Endothelial cell of umbilical vein (primary cell): Measurements from ENCODE around the gene NCKAP5. TPM values are rescaled to one million over a fixed set of nuclear protein-coding genes. Genes with fewer than 3 reads are reported as not detected.

Experiments
- BruUV-seq: library from RNA; stranded (reverse); fragments of 400-500 nt; replicated peaks from 2 replicates; lab custom pipeline; 2021; lab: Mats Ljungman, UMichigan
- CTCF ChIA-PET: fragments of 300-600, 350-600 bp; sonication (Branson Sonifier 250); formaldehyde crosslinking; loops from one replicate; lab custom pipeline; 2021; ENCODE audit warnings: antibody characterized with exemption, inconsistent platforms; lab: Charles Lee
- POLR2A ChIA-PET: fragments of 300-600, 350-600 bp; sonication (Branson Sonifier 250); formaldehyde crosslinking; loops from one replicate; lab custom pipeline; 2021; ENCODE audit warnings: antibody characterized with exemption, inconsistent platforms; lab: Charles Lee
- DNase-seq: peaks from one replicate; pipeline ENCODE4 v3.0.0-alpha.2; 2011; ENCODE audit warnings: low read depth, low spot score
- FAIRE-seq: peaks from 2 replicates; lab custom pipeline; 2011; peaks lifted over from hg19 to GRCh38; lab: Jason Lieb, UNC
- H2AFZ ChIP-seq: 2 replicates; pipeline ENCODE4 v1.6.0; 2012; ENCODE audit warnings: low read depth, low read length, control low read depth, inconsistent platforms
- H3K27ac ChIP-seq: 2 replicates; pipeline ENCODE4 v1.5.1; 2011; ENCODE audit warnings: low read depth, mild to moderate bottlenecking, control low read depth, low read length, moderate library complexity; ENCODE audit not compliant: insufficient read depth
- H3K27me3 ChIP-seq, 2 experiments: 2 replicates each; pipeline versions ENCODE4 v1.6.0 to v1.6.1; 2011; ENCODE audit warnings: low read length in 2 of 2, mixed read lengths in 1 of 2; ENCODE audit not compliant: control insufficient read depth in 2 of 2, insufficient read depth in 2 of 2
- H3K36me3 ChIP-seq, 2 experiments: 2 replicates in 1 of 2; 3 replicates in 1 of 2; pipeline ENCODE4 v1.5.1; 2011; ENCODE audit warnings: low read length in 2 of 2, mild to moderate bottlenecking in 1 of 2, moderate library complexity in 1 of 2; ENCODE audit not compliant: control insufficient read depth in 2 of 2, insufficient read depth in 2 of 2; ENCODE audit errors: extremely low read depth in 1 of 2
- H3K4me1 ChIP-seq: 3 replicates; pipeline ENCODE4 v1.5.1; 2011; ENCODE audit warnings: mild to moderate bottlenecking, low read length; ENCODE audit not compliant: control insufficient read depth, insufficient read depth; ENCODE audit errors: extremely low read depth
- H3K4me2 ChIP-seq: 2 replicates; pipeline ENCODE4 v1.6.1; 2011; ENCODE audit warnings: low read length, control low read depth, mixed read lengths; ENCODE audit not compliant: insufficient read depth
- H3K4me3 ChIP-seq, 3 experiments: fragments of 200-600 bp in 1 of 3; sonication (generic), shearing (Covaris generic) in 1 of 3; replicated peaks in 1 of 3; 2 replicates each; pipeline ENCODE4 v1.5.1; 2011 to 2016; ENCODE audit warnings: control low read depth in 3 of 3, low read length in 3 of 3, mild to moderate bottlenecking in 2 of 3, inconsistent platforms in 1 of 3, low read depth in 1 of 3, moderate library complexity in 1 of 3; ENCODE audit not compliant: insufficient read depth in 1 of 3
- H3K79me2 ChIP-seq: 2 replicates; pipeline ENCODE4 v1.6.0; 2012; ENCODE audit warnings: low read length, inconsistent platforms; ENCODE audit not compliant: control insufficient read depth, insufficient read depth
- H3K9ac ChIP-seq: replicated peaks from 2 replicates; pipeline ENCODE3; 2011; ENCODE audit warnings: low read length, control low read depth; ENCODE audit not compliant: insufficient read depth; ENCODE audit errors: extremely low read depth
- H3K9me1 ChIP-seq: replicated peaks from 3 replicates; pipeline ENCODE4 v1.6.0; 2011; ENCODE audit warnings: mild to moderate bottlenecking, low read length; ENCODE audit not compliant: control insufficient read depth, insufficient read depth; ENCODE audit errors: extremely low read depth
- H3K9me3 ChIP-seq: replicated peaks from 2 replicates; pipeline ENCODE4 v1.5.1; 2012; ENCODE audit warnings: low read length, inconsistent platforms; ENCODE audit not compliant: control insufficient read depth, insufficient read depth
- H4K20me1 ChIP-seq: replicated peaks from 2 replicates; pipeline ENCODE3; 2011; ENCODE audit warnings: mild to moderate bottlenecking, low read length; ENCODE audit not compliant: control insufficient read depth, insufficient read depth; ENCODE audit errors: extremely low read depth
- CTCF ChIP-seq, 2 donors: IDR thresholded peaks; 1 replicate in 1 of 2; 2 replicates in 1 of 2; pipeline ENCODE4 v1.5.1; 2011; ENCODE audit warnings: low read length in 2 of 2, mild to moderate bottlenecking in 2 of 2, moderate library complexity in 2 of 2, control low read depth in 1 of 2, inconsistent platforms in 1 of 2, low read depth in 1 of 2; ENCODE audit not compliant: insufficient read depth in 1 of 2; ENCODE audit errors: extremely low read depth in 1 of 2
- EZH2 ChIP-seq: IDR thresholded peaks from 2 replicates; pipeline ENCODE4 v1.6.1; 2012; ENCODE audit warnings: borderline replicate concordance, low read depth, mild to moderate bottlenecking, moderate library complexity, low read length, inconsistent platforms; ENCODE audit not compliant: severe bottlenecking
- FOS ChIP-seq: IDR thresholded peaks from 2 replicates; pipeline ENCODE4 v1.6.1; 2011; ENCODE audit warnings: mild to moderate bottlenecking, low read length, moderate library complexity, borderline replicate concordance; ENCODE audit not compliant: insufficient read depth
- GATA2 ChIP-seq: IDR thresholded peaks from 2 replicates; pipeline ENCODE4 v1.7.0; 2011; ENCODE audit warnings: low read depth, mild to moderate bottlenecking, moderate library complexity, mixed read lengths, low read length; ENCODE audit not compliant: insufficient read length, insufficient read depth
- JUN ChIP-seq: IDR thresholded peaks from 2 replicates; pipeline ENCODE4 v1.6.1; 2011; ENCODE audit warnings: borderline replicate concordance, low read depth; ENCODE audit not compliant: insufficient read length, insufficient read depth
- MAX ChIP-seq: IDR thresholded peaks from 2 replicates; pipeline ENCODE4 v1.6.1; 2011; ENCODE audit not compliant: insufficient read depth, insufficient read length
- MYC ChIP-seq: IDR thresholded peaks from one replicate; pipeline ENCODE4 v1.6.1; 2011; ENCODE audit warnings: mild to moderate bottlenecking, low read depth, low read length
- POLR2A ChIP-seq: IDR thresholded peaks from 2 replicates; pipeline ENCODE4 v1.6.1; 2012; ENCODE audit warnings: low read depth, mild to moderate bottlenecking, control low read depth, low read length
- POLR2AphosphoS5 ChIP-seq: IDR thresholded peaks from 2 replicates; pipeline ENCODE4 v1.6.1; 2012; ENCODE audit warnings: low read depth, mild to moderate bottlenecking, control low read depth, low read length, moderate library complexity; ENCODE audit not compliant: insufficient read depth
- dilution Hi-C: fragments of 300-500 bp; cut with MboI; formaldehyde crosslinking; loops from one replicate; pipeline ENCODE4 v1.15.0; 2019; ENCODE audit warnings: low sequenced_read_pairs; ENCODE audit not compliant: extremely low pct_ligation_motif_present
- intact Hi-C: fragments of 100-400 bp; cut with micrococcal nuclease; formaldehyde crosslinking; loops from one replicate; pipeline ENCODE4 v1.10.0; 2022
- polyA plus RNA-seq, 4 experiments: library from polyadenylated mRNA; depleted of rRNA in 3 of 4; stranded (reverse) in 3 of 4; unstranded in 1 of 4; fragments of >200 nt; gene quantifications; 2 replicates each; pipeline versions ENCODE4 v1.2.1 to v1.2.3, GENCODE V29; 2011 to 2012; ENCODE audit warnings: missing spikeins in 1 of 4
- total RNA-seq: library from RNA; stranded (reverse); gene quantifications from 2 replicates; pipeline ENCODE4 v1.2.3, GENCODE V29; 2021

The NCKAP5 gene
- total and polyA plus RNA-seq, 2 donors (not counting 3 experiments of a cell fraction or from before 2014, with no cell fraction given): 0.47 to 3.3 TPM

GRCh38 chr2:133122529-133122928 lies 445.7 kb downstream of the NCKAP5 start:
- H2AFZ ChIP-seq: no peak overlapping the region
- H3K4me3 ChIP-seq: no peak overlapping the region
- POLR2A ChIA-PET: no interaction called here
- no peaks in the 10 kb centered on the region for H3K36me3 ChIP-seq
- no peak overlapping the region for H3K27ac ChIP-seq
- DNase-seq: no peak
- dilution Hi-C loops (no loop called here), intact Hi-C loops (no loop called here)
- TF ChIP-seq GATA2 (no peak), EZH2 (no peak), MYC (no peak), JUN (no peak), MAX (no peak), CTCF (IDR thresholded peaks at IDR 0.05; ENCODE audit: extremely low read depth in 1 of 2, insufficient read depth in 1 of 2, low read depth in 1 of 2, low read length in 2 of 2) (no peak), FOS (no peak), POLR2AphosphoS5 (no peak), POLR2A (no peak)
- no peaks in the 10 kb centered on the region for H3K79me2 ChIP-seq
- no peaks in the 10 kb centered on the region for H3K4me1 ChIP-seq
- no peaks in the 10 kb centered on the region for H4K20me1 ChIP-seq
- no peaks in the 10 kb centered on the region for H3K9me1 ChIP-seq
- H3K9me3 ChIP-seq: no peaks in the 10 kb centered on the region
- CTCF ChIA-PET: no interaction called here
- BruUV-seq: no TSS peak
- FAIRE-seq: no peak
- no peak overlapping the region for H3K9ac ChIP-seq
- no peak overlapping the region for H3K4me2 ChIP-seq
- no peaks in the 10 kb centered on the region for H3K27me3 ChIP-seq
